KOPT-K1 (cell line): ENCODE results near the gene MUC13.

Experiments used
- H3K27ac ChIP-seq: fragments of 200-600 bp; sonication (generic); 2 replicates; pipeline ENCODE4 v1.5.1; 2016; ENCODE audit warnings: antibody characterized with exemption, mild to moderate bottlenecking, low read depth, low read length; ENCODE audit not compliant: poor library complexity, severe bottlenecking
- H3K36me3 ChIP-seq: fragments of 200-600 bp; sonication (generic); 2 replicates; pipeline ENCODE4 v1.5.1; 2017; ENCODE audit warnings: antibody characterized with exemption, mild to moderate bottlenecking, low read length, moderate library complexity; ENCODE audit not compliant: insufficient read depth
- H3K9me3 ChIP-seq: fragments of 200-600 bp; sonication (generic); 2 replicates; pipeline ENCODE4 v1.5.1; 2017; ENCODE audit warnings: antibody characterized with exemption, low read length, mild to moderate bottlenecking; ENCODE audit not compliant: insufficient read depth, poor library complexity, severe bottlenecking

Gene MUC13, protein sequence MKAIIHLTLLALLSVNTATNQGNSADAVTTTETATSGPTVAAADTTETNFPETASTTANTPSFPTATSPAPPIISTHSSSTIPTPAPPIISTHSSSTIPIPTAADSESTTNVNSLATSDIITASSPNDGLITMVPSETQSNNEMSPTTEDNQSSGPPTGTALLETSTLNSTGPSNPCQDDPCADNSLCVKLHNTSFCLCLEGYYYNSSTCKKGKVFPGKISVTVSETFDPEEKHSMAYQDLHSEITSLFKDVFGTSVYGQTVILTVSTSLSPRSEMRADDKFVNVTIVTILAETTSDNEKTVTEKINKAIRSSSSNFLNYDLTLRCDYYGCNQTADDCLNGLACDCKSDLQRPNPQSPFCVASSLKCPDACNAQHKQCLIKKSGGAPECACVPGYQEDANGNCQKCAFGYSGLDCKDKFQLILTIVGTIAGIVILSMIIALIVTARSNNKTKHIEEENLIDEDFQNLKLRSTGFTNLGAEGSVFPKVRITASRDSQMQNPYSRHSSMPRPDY

GRCh38 chr3:124934577-124934976 lies at the start of gene MUC13:
Gene MUC13, minus strand, starts transcription at chr3:124934751. Its CDS starts 39 bp downstream, at chr3:124934712.
- Histone ChIP-seq H3K36me3 (no peaks in the 10 kb centered on the region), H3K27ac (no peak within 1 kb of the TSS), H3K9me3 (peaks cover 5% of the 10 kb centered on the region)

- H3K36me3 ChIP-seq = no peaks in the 10 kb centered on the region
- no peaks in the 10 kb centered on the region for H3K9me3 ChIP-seq
- H3K27ac ChIP-seq = no peak overlapping the region
Measured at GRCh38 chr3:124982855-124983254, 48.3 kb upstream of the MUC13 start.

DNA sequence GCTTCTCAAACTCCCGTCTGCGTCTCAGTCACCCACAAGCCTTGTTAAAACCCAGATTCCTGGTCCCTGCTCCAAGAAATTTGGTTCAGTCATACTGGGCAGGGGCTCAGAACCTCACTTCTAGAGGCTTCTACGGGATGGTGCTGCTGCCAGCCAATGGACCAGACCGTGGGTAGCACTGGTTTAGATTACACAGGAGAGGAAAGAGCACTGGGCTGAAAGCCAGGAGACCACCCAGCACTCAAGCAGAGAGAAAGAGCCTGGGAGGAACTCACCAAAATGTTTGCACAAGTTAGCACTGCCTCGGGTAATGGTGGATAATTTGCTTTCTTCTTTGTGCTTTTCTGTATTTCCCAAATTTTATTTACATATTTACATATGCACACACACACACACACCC lies 46.9 kb upstream of the MUC13 start:
- Histone ChIP-seq H3K36me3 (no peaks in the 10 kb centered on the region), H3K9me3 (no peaks in the 10 kb centered on the region), H3K27ac (no peak overlapping the region)

DNA sequence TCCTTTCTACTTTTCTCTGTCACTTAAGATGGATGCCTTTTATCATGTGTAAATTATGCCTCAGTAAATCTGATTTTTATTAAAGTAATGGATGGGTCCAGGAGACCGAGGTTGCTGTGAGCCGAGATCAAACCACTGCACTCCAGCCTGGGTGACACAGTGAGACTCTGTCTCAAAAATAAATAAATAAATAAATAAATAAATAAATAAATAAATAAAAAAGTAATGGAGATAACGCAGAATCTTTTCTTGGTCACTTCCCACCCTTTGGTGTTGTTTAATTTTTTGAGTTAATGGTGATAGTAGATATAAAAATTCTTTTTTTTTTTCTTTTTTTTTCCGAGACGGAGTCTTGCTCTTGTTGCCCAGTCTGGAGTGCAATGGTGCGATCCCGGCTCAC lies 44.1 kb upstream of the MUC13 start:
- no peaks in the 10 kb centered on the region for H3K36me3 ChIP-seq
- no peaks in the 10 kb centered on the region for H3K9me3 ChIP-seq
- no peak overlapping the region for H3K27ac ChIP-seq

DNA sequence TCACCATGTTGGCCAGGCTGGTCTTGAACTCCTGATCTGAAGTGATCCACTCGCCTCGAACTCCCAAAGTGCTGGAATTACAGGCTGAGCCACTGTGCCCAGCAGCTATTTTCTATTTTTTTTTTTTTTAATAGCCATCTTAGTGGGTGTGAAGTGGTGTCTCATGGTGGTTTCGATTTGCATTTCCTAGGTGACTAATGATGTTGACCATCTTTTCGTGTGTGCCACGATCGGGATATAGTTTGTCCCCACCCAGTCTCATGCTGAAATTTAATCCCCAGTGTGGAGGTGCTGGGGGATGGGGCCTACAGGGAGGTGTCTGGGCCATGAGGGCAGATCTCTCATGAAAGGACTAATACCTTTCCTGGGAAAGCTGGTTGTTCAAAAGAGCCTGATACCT lies 41.8 kb upstream of the MUC13 start:
- H3K9me3 ChIP-seq = no peaks in the 10 kb centered on the region
- H3K27ac ChIP-seq = no peak overlapping the region
- H3K36me3 ChIP-seq = no peaks in the 10 kb centered on the region

- Histone ChIP-seq H3K36me3 (peaks cover 9% of the 10 kb centered on the region; the same call in 1 of the 2 replicates), H3K27ac (no peak overlapping the region), H3K9me3 (no peaks in the 10 kb centered on the region)
Measured at GRCh38 chr3:124974691-124975090, 40.1 kb upstream of the MUC13 start.

DNA sequence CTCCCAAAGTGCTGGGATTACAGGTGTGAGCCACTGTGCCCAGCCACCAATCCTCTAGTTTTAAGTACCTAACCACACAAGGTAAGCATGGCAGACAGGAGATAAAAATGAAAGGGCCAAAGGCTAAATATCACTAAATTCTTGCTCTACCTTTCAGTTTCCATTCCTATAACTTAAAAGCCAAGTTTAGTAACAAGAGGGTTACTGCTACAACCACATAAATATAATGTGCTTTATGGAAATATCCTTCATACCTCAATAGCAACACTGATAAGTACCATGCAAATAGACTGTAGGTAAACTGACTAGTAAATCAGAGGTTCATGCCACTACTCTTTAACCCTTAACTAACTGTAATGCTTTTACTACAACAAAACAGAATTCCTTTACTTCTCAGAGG lies 38.7 kb upstream of the MUC13 start:
- Histone ChIP-seq H3K27ac (no peak overlapping the region), H3K36me3 (peaks cover 15% of the 10 kb centered on the region; the same call in 1 of the 2 replicates), H3K9me3 (no peaks in the 10 kb centered on the region)

DNA sequence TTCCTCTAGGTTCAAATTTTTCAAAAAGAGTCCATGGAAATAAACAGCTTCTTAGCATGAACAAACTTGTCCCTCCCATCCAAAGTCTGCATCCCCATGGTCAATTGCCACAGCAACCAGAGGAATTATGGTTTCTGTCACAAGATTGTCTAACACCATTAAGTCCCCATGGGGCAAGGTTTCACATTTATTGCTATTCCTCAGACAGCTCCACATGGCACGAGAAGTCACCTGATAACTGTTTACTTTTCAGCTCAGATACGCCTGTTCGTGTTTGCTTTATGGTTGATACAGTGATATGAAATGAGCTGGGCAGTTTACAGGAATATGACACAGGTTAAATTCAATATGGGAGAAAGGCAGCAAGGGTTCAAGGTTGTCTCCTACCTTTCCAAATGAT lies 37.9 kb upstream of the MUC13 start:
- H3K36me3 ChIP-seq = peaks cover 15% of the 10 kb centered on the region; the same call in 1 of the 2 replicates
- H3K27ac ChIP-seq = no peak overlapping the region
- H3K9me3 ChIP-seq = no peaks in the 10 kb centered on the region

GRCh38 chr3:124969963-124970722 lies 35.6 kb upstream of the MUC13 start:
- H3K9me3 ChIP-seq = no peaks in the 10 kb centered on the region
- peaks cover 15% of the 10 kb centered on the region; the same call in 1 of the 2 replicates for H3K36me3 ChIP-seq
- no peak overlapping the region for H3K27ac ChIP-seq

DNA sequence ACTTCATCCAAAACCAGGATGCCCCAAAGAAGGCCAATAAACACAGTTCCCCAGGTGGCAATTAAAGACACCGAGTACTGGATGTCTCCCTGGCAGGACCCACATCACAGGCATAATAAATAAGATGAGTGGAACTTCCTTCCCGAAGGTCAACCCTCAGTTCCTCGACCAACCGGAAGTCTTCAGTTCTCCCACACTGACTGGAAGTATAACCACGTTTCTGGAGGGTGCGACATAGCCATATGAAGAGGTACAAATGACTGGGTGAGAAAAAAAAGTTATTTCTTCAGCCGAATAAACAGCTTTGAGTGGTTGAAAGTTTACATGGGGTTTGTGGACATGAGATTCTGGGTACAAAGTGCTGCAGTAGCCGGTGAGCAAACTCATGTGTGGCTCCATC lies 34.6 kb upstream of the MUC13 start:
- peaks cover 15% of the 10 kb centered on the region; the same call in 1 of the 2 replicates for H3K36me3 ChIP-seq
- H3K27ac ChIP-seq = no peak overlapping the region
- H3K9me3 ChIP-seq = no peaks in the 10 kb centered on the region

DNA sequence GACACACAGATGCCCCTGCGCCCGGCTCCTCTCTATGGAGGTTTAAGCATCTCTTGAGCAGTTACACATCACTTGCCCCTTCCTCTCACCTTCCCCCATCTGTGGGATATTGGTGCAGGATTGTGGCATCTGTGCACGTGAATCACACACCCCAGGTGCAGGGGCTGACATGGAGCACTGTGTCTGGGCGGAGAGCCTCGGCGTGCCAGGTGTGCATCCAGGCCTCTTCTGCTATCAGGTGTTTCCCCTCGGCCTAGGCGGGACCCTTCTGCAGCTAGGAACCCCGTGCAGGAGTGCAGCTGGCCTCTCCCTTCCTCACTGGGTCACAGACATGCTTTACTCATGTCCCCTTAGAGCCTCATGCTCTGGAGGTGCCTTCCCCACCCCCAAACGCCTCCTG lies 33.4 kb upstream of the MUC13 start:
- H3K9me3 ChIP-seq = no peaks in the 10 kb centered on the region
- no peak overlapping the region for H3K27ac ChIP-seq
- peaks cover 15% of the 10 kb centered on the region; the same call in 1 of the 2 replicates for H3K36me3 ChIP-seq

DNA sequence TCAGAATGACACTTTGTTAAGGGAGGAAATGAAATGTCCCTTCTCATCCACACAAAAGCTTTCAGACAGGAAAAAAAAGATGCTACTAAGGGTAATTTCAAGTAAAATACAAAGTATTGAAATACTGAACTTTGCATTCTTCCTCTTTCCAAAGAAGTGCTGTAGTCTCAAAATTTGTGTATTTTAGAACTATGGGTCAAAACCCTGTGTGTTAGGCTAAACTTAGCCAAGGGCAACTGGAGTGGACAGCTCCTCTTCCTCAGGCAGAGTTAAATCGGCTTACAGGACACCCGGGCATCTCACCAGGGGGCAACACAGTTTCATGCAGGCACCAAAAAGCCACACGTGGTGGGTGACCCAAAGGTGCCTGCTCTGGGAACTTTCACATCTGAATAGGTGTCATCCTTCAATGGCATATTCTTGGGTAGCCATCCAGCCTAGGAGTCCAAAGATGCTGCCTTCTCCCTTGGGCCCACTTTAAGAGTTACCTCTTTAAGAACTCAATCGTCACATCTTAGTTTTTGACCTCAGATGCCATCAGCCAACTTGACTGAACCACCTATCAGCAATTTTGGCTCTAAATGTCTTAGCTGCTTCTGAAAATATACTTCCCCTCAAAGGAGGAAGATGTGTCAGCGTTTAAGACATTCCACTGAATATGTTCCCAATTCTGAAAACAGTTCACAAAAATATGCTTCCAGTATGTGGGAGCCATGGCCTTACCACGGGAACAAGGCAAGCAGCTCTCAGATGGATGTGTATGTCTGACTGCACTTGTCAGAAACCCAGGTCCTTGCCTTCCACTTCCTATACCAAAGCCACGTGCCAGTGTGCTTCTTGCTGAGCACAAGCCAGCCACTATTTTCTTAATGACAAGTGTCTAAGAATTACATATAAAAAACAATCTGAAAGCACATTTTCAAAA lies 32.2 kb upstream of the MUC13 start:
- H3K27ac ChIP-seq = no peak overlapping the region
- no peaks in the 10 kb centered on the region for H3K9me3 ChIP-seq
- H3K36me3 ChIP-seq = peaks cover 15% of the 10 kb centered on the region; the same call in 1 of the 2 replicates

DNA sequence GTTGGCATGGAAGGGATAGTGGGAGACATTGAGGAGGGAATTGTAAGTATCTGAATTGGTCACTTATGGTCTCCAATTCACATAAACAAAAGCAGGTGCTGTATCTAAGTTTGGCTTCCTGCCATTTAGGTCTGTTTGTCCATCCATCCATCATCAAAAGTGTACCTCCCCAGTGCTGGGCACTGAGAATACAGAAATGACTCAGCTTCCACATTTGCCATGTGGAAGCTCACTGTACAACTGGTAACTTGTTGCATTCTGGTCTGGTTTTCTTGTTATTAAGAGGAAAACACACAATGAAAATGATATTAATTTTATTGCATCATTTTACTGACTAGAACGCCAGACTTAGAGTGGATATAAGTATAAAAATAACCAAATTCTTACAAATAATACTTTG lies 30.9 kb upstream of the MUC13 start:
- no peaks in the 10 kb centered on the region for H3K9me3 ChIP-seq
- peaks cover 13% of the 10 kb centered on the region; the same call in 1 of the 2 replicates for H3K36me3 ChIP-seq
- H3K27ac ChIP-seq = no peak overlapping the region

- Histone ChIP-seq H3K36me3 (0 out of 2 replicates have a peak, but pooled peaks cover 3% of the 10 kb centered on the region), H3K27ac (no peak overlapping the region), H3K9me3 (no peaks in the 10 kb centered on the region)
Measured at GRCh38 chr3:124964387-124964786, 29.8 kb upstream of the MUC13 start.
